ENCODE data around the gene ARNT2. TPM values are rescaled to one million over a fixed set of nuclear protein-coding genes. Genes with fewer than 3 reads are reported as not detected.

Gene ARNT2
- total RNA-seq, 2 donors from 2014 or later = 4.3 to 5.0 TPM

- intact Hi-C loops (cut with DNase I) = loop anchor here (5.0 to 10.0 kb wide), 3 partner anchors 109 to 517 kb away; no protein-coding TSS in a partner anchor
- no peak for DNase-seq
- no peak for ATAC-seq
Measured at GRCh38 chr15:80457896-80458295, 53.7 kb downstream of the ARNT2 start.

DNA sequence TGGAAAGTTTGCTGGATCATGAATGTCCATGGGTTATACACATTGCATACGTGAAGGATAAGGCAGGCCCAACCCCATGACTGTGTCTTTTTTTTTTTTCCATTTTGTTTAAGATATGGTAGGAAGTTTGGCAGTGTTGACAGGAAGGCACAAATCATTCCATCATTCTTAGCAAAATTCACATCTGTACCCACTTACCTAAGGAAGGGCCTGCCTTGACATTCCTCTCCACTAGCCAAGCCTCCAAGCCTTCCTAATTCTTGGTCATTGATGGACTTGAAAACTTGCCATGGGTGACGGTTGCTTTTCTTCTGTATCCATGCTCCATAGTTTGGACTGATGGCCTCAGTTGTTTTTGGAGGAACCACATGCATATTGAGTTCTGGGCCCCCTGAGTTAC is 54.4 kb downstream of the ARNT2 start:
- no peak for DNase-seq
- ATAC-seq = no peak
- intact Hi-C loops (cut with DNase I) = loop anchor here (5.0 to 10.0 kb wide), 3 partner anchors 109 to 516 kb away; no protein-coding TSS in a partner anchor

GRCh38 chr15:80459380-80459779 is 55.2 kb downstream of the ARNT2 start:
- no peak for ATAC-seq

DNA sequence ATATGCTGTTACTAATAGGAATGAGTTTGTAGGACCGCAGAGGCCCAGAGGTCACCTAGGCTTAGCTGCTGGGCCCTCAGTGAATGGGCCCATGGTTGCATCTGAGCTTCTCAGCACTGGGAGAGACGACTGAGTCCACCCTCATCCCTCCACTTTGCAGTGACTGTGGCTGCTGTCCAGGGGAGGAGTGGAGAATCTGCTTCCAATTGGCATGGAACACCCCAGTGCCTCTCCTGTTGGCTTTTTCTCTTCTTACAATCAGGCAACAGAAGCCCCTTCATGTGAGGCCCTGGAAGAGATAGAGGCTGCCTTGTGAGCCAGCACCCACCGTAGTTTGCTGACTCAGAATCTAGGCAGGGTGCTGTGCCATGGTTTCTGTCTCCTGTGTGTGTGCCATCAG is 55.6 kb downstream of the ARNT2 start:
- no peak for ATAC-seq
- intact Hi-C loops (cut with DNase I) = loop anchor here (5.0 to 10.0 kb wide), 3 partner anchors 107 to 515 kb away; no protein-coding TSS in a partner anchor
- no peak for DNase-seq

More at GRCh38 chr15:80459380-80459779, 55.2 kb downstream of the ARNT2 start:
- no peak for DNase-seq
- intact Hi-C loops (cut with DNase I) = loop anchor here (5.0 to 10.0 kb wide), 3 partner anchors 108 to 515 kb away; no protein-coding TSS in a partner anchor

DNA sequence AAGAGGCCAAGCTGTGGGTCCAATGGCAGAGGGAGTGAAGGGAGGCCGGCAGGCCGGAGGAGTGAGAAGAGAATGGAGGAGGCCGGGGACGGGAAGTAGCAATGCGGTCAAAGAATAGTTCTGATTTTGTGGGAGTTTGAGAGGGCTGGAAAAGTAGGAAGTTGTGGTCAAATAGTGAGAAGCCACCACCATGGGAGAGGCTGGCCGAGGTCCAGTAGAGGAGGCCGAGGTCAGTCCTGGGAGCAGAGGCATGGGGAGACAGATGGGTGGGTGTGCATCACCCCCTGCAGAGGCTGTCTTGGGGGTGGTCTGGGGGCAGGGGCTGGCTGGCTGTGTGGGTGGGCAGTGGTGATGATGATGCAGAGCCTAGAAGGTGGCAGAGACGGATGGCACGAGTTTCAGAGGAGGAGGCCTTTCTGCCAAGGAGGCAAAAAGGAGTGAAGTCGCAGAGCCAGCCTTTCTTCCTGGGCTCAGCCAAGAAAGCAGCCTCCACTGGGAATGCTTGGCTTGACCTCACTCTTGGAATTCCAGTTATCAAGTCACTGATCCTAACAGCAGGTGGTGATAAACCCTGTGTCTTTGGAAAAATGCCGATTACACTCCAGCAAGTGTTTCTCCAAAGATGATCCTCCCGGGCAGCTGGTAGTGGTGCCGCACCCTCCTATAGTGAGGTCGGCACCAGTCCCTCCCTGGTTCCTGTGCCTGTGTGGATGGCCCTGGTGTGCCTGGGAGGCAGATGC is 57.3 kb downstream of the ARNT2 start:
- peak in 1 of 2 donors; percentile 22 for ATAC-seq
- no peak for DNase-seq
- intact Hi-C loops (cut with DNase I) = no loop called here

GRCh38 chr15:80462111-80462510 is 57.9 kb downstream of the ARNT2 start:
- ATAC-seq = no peak
- no peak for DNase-seq
- intact Hi-C loops (cut with DNase I) = no loop called here

DNA sequence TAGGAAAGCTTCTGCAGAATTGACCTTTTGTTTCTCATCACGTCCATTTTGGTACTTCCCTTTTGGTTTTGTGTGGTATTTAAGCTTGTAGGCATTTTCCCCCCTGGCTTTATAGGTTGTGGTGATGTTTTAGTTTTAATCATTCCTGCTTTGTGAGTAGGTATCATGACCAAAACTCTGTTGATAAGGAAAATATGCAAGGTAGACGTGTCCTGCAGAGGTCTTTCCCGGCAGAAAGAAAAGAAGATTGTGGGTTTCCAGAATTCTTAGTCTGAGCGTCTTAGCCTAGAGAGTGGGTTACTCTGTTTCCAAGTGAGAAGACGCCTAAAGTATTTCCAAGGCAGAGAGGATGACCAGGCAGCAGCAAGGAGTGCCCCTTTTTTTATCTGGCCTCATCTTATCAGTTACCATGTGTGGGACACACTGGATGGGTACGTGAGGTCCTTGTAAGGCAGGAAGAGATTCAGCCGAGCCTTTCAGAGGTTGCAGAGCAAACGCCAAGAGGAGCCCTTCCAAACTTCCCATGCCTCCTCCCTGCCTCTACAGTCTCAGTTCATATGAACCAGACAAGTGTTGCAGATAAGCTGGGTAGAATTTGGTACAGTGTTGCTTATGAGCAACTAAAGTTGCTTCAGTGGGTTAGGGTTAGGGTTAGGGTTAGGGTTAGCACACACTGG is 58.8 kb downstream of the ARNT2 start:
- no peak for ATAC-seq
- no peak for DNase-seq
- intact Hi-C loops (cut with DNase I) = no loop called here

- intact Hi-C loops (cut with DNase I) = no loop called here
- ATAC-seq = no peak
- no peak for DNase-seq
Measured at GRCh38 chr15:80464951-80465625, 60.9 kb downstream of the ARNT2 start.

DNA sequence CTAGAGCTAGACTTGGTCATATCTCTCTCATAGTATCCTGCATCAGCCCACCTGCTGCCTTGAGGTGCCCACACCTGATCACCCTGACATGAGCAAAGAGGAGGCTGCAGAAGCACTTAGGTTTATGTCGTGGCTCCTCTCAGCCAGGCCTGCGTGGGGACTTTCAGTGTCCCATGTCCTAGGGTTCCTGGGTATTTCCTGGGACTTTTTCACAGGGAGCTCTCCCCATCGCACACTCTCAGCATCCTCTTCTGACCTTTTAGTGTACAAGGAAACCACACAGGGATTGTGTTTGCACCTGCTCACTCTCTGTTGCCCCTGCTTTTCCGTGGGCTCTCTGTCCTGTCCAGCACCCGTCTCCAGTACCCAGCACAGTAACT is 61.4 kb downstream of the ARNT2 start:
- ATAC-seq (no peak), DNase-seq (no peak)
- intact Hi-C loops (cut with DNase I) = no loop called here

- ATAC-seq (no peak), DNase-seq (no peak)
- intact Hi-C loops (cut with DNase I) = no loop called here
Measured at GRCh38 chr15:80466543-80466942, 62.4 kb downstream of the ARNT2 start.

- intact Hi-C loops (cut with DNase I) = no loop called here
- DNase-seq = no peak
- ATAC-seq = peak; percentile 55 to 83
Measured at GRCh38 chr15:80467311-80467714, 63.1 kb downstream of the ARNT2 start.

GRCh38 chr15:80468796-80469195 is 64.6 kb downstream of the ARNT2 start:
- DNase-seq (no peak), ATAC-seq (no peak)
- intact Hi-C loops (cut with DNase I) = no loop called here

DNA sequence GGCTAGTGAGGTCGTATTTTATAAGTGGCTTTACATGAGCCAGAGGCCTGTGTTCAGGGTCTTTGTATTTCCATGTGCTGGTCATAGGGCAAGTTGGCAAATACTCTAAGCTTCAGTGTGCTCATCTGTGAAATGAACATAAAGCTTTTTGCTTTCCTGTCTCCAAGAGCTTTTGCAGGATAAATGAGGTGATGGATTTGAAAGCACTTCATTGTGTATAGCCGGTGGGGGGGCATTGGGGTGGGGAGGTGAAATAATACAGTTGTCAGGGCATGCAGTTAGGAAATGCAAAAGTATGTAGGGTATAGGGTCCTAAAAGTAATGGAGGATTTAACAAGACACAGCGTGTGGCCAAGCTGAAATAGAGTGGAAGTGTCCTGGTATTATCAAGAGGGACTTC is 67.7 kb downstream of the ARNT2 start:
- intact Hi-C loops (cut with DNase I) = no loop called here
- DNase-seq = no peak
- no peak for ATAC-seq

- ATAC-seq = no peak
- intact Hi-C loops (cut with DNase I) = no loop called here
Measured at GRCh38 chr15:80473286-80474223, 69.4 kb downstream of the ARNT2 start.

GRCh38 chr15:80474224-80475215 is 70.3 kb downstream of the ARNT2 start:
- ATAC-seq (no peak), DNase-seq (no peak)

More at GRCh38 chr15:80473286-80474223, 69.4 kb downstream of the ARNT2 start:
- no peak for DNase-seq

GRCh38 chr15:80475572-80475971 is 71.4 kb downstream of the ARNT2 start:
- intact Hi-C loops (cut with DNase I) = no loop called here

More at GRCh38 chr15:80474224-80475215, 70.3 kb downstream of the ARNT2 start:
- intact Hi-C loops (cut with DNase I) = no loop called here

GRCh38 chr15:80476036-80476435 is 71.9 kb downstream of the ARNT2 start:
- ATAC-seq = no peak
- DNase-seq = no peak
- intact Hi-C loops (cut with DNase I) = no loop called here

More at GRCh38 chr15:80475572-80475971, 71.4 kb downstream of the ARNT2 start:
- no peak for ATAC-seq
- no peak for DNase-seq

DNA sequence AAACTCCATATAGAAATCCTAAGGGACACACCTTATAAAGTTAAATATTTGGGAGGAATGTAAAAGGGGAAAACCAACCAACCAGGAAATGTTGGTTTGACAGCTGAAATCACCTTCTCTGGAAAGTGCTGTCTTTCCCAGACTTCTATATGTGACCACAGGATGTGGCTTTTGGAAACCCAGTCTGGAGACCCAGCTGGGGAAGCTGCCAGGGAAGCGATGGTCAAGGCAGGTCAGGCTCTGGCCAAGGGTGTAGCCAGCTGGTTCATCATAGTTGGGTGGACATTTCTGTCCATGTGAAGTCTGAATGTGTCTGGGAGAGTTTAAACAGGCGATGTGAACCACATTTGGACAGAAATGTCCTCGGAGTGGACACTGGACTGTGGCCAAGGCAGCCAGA is 73.9 kb downstream of the ARNT2 start:
- ATAC-seq = no peak
- DNase-seq = no peak
- intact Hi-C loops (cut with DNase I) = no loop called here

All from left cardiac atrium (tissue), 4 donors.